ENCODE data around the gene CLGN. TPM values are rescaled to one million over a fixed set of nuclear protein-coding genes. Genes with fewer than 3 reads are reported as not detected.
A peak's percentile ranks its signal among the peaks of the same experiment; 100 is the strongest.
"Not testable (repeated sequence)": the region's sequence is repeated elsewhere in the genome, so short reads cannot be mapped to it uniquely, and the experiment has no call there.

CLGN gene
- total RNA-seq, 1 donor from 2014 or later = 1.1 TPM

DNA sequence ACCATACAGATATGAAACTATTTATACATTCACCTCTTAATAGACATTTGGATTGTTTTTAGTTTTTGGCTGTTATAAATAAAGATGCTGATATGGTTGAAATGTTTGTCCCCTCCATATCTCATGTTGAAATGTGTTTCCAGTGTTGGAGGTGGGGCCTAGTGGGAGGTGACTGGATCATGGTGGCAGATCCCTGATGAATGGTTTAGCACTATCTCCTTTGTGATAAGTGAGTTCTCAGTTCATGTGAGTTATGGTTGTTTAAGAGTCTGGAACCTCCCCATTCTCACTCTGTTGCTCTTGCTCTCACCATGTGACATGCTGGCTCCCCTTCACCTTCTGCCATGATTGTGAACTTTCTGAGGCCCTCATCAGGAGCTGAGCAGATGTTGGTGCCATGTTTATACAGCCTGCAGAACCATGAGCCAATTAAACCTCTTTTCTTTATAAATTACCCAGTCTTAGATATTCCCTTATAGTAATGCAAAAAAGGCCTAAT lies 12.2 kb upstream of the CLGN start:
- Histone ChIP-seq H3K9me3 (no peaks in the 10 kb centered on the region), H3K27me3 (ENCODE audit: low read depth) (no peaks in the 10 kb centered on the region), H3K36me3 (no peaks in the 10 kb centered on the region), H3K4me1 (no peaks in the 10 kb centered on the region), H3K4me3 (no peak overlapping the region), H3K27ac (no peak overlapping the region)
- ATAC-seq = no peak
- no peak for DNase-seq
- intact Hi-C loops (cut with DNase I) = no loop called here
- no peak for TF ChIP-seq CTCF (IDR thresholded peaks at IDR 0.05)

GRCh38 chr4:140427919-140428471 lies 547 bp upstream of the CLGN start:
- intact Hi-C loops (cut with DNase I) = no loop called here
- H3K27me3 ChIP-seq (ENCODE audit: low read depth) = peaks cover 11% of the 10 kb centered on the region
- no peak for DNase-seq

DNA sequence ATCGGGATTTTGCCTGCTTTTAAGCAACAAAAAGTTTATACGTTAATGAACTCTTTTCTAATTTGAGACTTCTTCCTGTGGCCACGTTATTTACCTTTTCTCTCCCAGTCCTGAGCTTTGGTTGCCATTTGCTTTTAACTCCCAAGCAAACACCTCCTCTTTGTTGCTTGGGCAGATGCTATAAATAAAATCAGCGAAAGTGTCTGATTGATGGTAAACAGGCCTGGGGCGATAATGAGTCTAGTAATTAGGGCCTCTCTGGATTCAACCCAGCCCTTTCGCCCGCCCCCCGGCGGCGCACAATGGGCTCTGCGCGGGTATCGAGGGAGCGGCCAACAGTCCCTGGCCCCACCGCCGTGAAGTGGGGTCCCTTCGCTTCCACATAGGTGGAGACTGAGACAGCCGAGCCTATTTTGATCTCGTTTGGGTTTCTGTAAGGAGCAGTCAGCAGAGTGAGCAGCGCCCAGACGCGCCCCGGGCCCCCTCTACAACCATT lies 790 bp downstream of the CLGN start:
- Histone ChIP-seq H3K27ac (no peak overlapping the region), H3K9me3 (no peaks in the 10 kb centered on the region), H3K4me3 (peak overlapping the region; percentile 65), H3K4me1 (peaks cover 15% of the 10 kb centered on the region), H3K36me3 (no peaks in the 10 kb centered on the region), H3K27me3 (ENCODE audit: low read depth) (peaks cover 11% of the 10 kb centered on the region)
- peak; percentile 14 to 46 for ATAC-seq
- intact Hi-C loops (cut with DNase I) = no loop called here
- DNase-seq = no peak
- no peak for TF ChIP-seq CTCF (IDR thresholded peaks at IDR 0.05)

More at GRCh38 chr4:140427919-140428471, 547 bp upstream of the CLGN start:
- no peaks in the 10 kb centered on the region for H3K36me3 ChIP-seq
- peak overlapping the region; percentile 65 for H3K4me3 ChIP-seq
- peaks cover 15% of the 10 kb centered on the region for H3K4me1 ChIP-seq
- no peak for TF ChIP-seq CTCF (IDR thresholded peaks at IDR 0.05)
- no peak for ATAC-seq
- no peak overlapping the region for H3K27ac ChIP-seq
- H3K9me3 ChIP-seq = no peaks in the 10 kb centered on the region

GRCh38 chr4:140423106-140423505 lies 4.3 kb downstream of the CLGN start:
- ATAC-seq = no peak
- no peak for TF ChIP-seq CTCF (IDR thresholded peaks at IDR 0.05)
- Histone ChIP-seq H3K4me3 (no peak overlapping the region), H3K4me1 (peaks cover 15% of the 10 kb centered on the region), H3K9me3 (no peaks in the 10 kb centered on the region), H3K27ac (no peak overlapping the region), H3K27me3 (ENCODE audit: low read depth) (peaks cover 11% of the 10 kb centered on the region), H3K36me3 (no peaks in the 10 kb centered on the region)
- intact Hi-C loops (cut with DNase I) = no loop called here
- DNase-seq = no peak

- H3K4me3 ChIP-seq; H3K36me3 ChIP-seq; H3K27me3 ChIP-seq (ENCODE audit: low read depth); H3K4me1 ChIP-seq; ATAC-seq; DNase-seq; intact Hi-C loops (cut with DNase I); H3K27ac ChIP-seq; H3K9me3 ChIP-seq: not testable (repeated sequence)
Observed at GRCh38 chr4:140413130-140413969, 14.1 kb downstream of the CLGN start.

DNA sequence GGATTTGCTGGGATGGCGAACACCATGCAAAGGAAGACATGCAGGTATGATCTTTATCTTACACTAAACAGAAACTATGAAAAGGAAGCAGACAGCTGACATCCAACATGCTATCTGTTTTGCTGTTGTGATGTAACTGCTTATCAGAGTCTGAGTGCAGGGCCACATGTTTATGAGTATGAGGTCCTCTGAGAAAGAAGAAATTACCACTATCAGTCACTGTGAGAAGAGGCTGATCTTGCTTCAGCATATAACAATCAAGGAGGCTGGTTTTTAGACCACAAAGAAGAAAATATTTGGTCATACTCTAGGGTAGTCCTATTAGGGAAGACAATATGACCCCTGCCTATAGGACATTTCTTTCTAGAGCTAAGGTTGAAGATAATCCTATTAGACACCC lies 18.5 kb downstream of the CLGN start:
- Histone ChIP-seq H3K27me3 (ENCODE audit: low read depth) (no peaks in the 10 kb centered on the region), H3K36me3 (no peaks in the 10 kb centered on the region), H3K4me1 (no peaks in the 10 kb centered on the region), H3K27ac (no peak overlapping the region), H3K4me3 (no peak overlapping the region), H3K9me3 (no peaks in the 10 kb centered on the region)
- no peak for ATAC-seq
- DNase-seq = no peak
- intact Hi-C loops (cut with DNase I) = no loop called here
- TF ChIP-seq CTCF (IDR thresholded peaks at IDR 0.05) = no peak
